HFFc6 (cell line): Measurements from ENCODE around the gene SBK1. TPM values are rescaled to one million over a fixed set of nuclear protein-coding genes. Genes with fewer than 3 reads are reported as not detected.
A peak's percentile ranks its signal among the peaks of the same experiment; 100 is the strongest.

Source experiments
- DNase-seq: peaks from one replicate; pipeline ENCODE4 v3.0.0-alpha.2; 2018
- H3K27ac Mint-ChIP-seq: 2 replicates; pipeline ENCODE4 v1.8.0; 2020; ENCODE audit warnings: mild to moderate bottlenecking, mixed read lengths
- H3K27me3 Mint-ChIP-seq: 2 replicates; pipeline ENCODE4 v1.8.0; 2021; ENCODE audit warnings: mild to moderate bottlenecking, moderate library complexity, mixed read lengths; ENCODE audit not compliant: insufficient read depth
- H3K36me3 Mint-ChIP-seq: 2 replicates; pipeline ENCODE4 v1.8.0; 2021; ENCODE audit warnings: low read depth, mixed read lengths
- H3K4me1 Mint-ChIP-seq: 2 replicates; pipeline ENCODE4 v1.8.0; 2020; ENCODE audit warnings: low read depth, mixed read lengths
- H3K4me3 Mint-ChIP-seq: 2 replicates; pipeline ENCODE4 v1.8.0; 2020; ENCODE audit warnings: mild to moderate bottlenecking, moderate library complexity, mixed read lengths
- H3K9me3 Mint-ChIP-seq: 2 replicates; pipeline ENCODE4 v1.8.0; 2020; ENCODE audit warnings: mild to moderate bottlenecking, mixed read lengths
- total RNA-seq, 6 experiments: library from RNA; stranded (reverse); fragmentation: NEBNext Ultra II Directional; extraction: Animal tissue kit (Norgen Biotek cat#: 25700); gene quantifications; 2 replicates in 1 of 6; 3 replicates in 5 of 6; pipeline ENCODE4 v1.2.3, GENCODE V29; 2021
- TF ChIP-seq, protein P1 (sequence below): fragments of 200-600 bp; sonication (generic); IDR thresholded peaks from 2 replicates; pipeline ENCODE4 v1.5.0; 2021; ENCODE audit warnings: antibody characterized with exemption, mild to moderate bottlenecking

The SBK1 gene
- total RNA-seq, 6 experiments from 2014 or later, result not detected

DNA sequence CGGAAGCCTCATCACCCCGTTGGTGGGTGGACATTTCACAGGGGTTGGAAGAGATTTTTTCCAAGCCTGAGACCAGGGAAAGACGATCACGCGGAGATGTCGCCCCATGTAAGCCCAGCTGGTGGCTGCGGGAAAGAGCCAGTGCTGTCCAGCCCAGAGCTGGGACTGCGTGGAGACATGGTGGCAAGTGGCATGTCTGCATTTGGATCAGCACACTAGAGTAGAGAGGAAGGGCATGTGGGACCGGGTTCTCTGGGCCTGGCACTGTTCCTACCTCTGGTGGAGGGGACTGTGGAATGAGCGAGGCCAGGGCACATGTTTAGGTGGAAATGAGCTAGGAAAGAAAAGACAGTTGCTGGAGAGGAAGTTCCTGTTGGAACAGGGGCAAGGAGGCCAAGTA, 20.0 kb downstream of the SBK1 start:
- no peaks in the 10 kb centered on the region for H3K4me1 Mint-ChIP-seq
- H3K4me3 Mint-ChIP-seq, result no peak overlapping the region
- no peaks in the 10 kb centered on the region for H3K36me3 Mint-ChIP-seq

DNA sequence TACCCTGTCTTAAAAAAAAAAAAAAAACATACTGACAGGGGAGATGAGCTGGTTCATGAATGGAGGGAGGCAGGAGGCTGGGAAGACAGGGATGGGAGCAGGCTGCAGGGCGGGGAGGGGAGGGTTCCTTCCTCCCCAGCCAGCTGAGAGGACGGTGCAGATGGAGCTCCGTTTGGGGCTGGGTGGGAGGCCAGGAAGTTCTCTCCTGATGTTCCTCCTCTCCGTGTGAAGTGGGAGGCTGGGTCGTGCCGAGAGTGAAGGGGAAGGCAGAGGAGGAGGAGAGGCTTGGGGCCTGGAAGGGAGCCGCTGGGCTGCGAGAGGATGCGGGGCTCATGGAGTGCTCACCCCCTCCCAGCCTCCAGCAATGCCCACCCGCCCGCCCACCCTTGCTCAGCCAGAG, 21.3 kb downstream of the SBK1 start:
- H3K36me3 Mint-ChIP-seq, result no peaks in the 10 kb centered on the region
- H3K4me3 Mint-ChIP-seq, result no peak overlapping the region
- TF ChIP-seq, protein P1, sequence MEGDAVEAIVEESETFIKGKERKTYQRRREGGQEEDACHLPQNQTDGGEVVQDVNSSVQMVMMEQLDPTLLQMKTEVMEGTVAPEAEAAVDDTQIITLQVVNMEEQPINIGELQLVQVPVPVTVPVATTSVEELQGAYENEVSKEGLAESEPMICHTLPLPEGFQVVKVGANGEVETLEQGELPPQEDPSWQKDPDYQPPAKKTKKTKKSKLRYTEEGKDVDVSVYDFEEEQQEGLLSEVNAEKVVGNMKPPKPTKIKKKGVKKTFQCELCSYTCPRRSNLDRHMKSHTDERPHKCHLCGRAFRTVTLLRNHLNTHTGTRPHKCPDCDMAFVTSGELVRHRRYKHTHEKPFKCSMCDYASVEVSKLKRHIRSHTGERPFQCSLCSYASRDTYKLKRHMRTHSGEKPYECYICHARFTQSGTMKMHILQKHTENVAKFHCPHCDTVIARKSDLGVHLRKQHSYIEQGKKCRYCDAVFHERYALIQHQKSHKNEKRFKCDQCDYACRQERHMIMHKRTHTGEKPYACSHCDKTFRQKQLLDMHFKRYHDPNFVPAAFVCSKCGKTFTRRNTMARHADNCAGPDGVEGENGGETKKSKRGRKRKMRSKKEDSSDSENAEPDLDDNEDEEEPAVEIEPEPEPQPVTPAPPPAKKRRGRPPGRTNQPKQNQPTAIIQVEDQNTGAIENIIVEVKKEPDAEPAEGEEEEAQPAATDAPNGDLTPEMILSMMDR, result no peak
- H3K27me3 Mint-ChIP-seq, result peaks cover 29% of the 10 kb centered on the region
- DNase-seq, result no peak
- H3K27ac Mint-ChIP-seq, result no peak overlapping the region
- H3K4me1 Mint-ChIP-seq, result no peaks in the 10 kb centered on the region
- H3K9me3 Mint-ChIP-seq, result no peaks in the 10 kb centered on the region

More for the DNA sequence above, 20.0 kb downstream of the SBK1 start:
- TF ChIP-seq, protein P1, result no peak
- Mint-ChIP-seq H3K27me3 (peaks cover 36% of the 10 kb centered on the region), H3K9me3 (no peaks in the 10 kb centered on the region), H3K27ac (no peak overlapping the region)
- DNase-seq, result no peak

DNA sequence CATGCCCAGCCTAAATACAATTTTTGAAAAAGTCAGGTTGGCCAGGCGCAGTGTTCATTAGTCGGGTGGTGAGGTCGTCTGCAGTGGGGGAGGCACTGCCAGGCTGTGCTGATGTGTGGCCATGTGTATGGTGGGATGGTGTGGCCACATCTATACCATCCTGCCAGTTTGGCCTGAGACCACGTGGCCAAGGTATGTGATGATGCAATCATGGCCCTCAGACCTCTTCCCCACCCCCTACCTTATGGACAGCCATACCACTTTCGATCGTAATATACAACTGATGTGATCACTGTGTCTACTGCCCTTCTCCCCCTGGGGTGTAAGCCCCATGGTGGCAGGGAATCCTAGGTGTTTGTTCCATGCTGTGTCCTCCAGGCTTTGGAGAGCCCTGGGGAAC, 23.7 kb downstream of the SBK1 start:
- Mint-ChIP-seq H3K36me3 (no peaks in the 10 kb centered on the region), H3K4me1 (no peaks in the 10 kb centered on the region), H3K9me3 (no peaks in the 10 kb centered on the region), H3K4me3 (no peak overlapping the region), H3K27me3 (peaks cover 24% of the 10 kb centered on the region), H3K27ac (no peak overlapping the region)
- TF ChIP-seq, protein P1, result no peak
- DNase-seq, result no peak

DNA sequence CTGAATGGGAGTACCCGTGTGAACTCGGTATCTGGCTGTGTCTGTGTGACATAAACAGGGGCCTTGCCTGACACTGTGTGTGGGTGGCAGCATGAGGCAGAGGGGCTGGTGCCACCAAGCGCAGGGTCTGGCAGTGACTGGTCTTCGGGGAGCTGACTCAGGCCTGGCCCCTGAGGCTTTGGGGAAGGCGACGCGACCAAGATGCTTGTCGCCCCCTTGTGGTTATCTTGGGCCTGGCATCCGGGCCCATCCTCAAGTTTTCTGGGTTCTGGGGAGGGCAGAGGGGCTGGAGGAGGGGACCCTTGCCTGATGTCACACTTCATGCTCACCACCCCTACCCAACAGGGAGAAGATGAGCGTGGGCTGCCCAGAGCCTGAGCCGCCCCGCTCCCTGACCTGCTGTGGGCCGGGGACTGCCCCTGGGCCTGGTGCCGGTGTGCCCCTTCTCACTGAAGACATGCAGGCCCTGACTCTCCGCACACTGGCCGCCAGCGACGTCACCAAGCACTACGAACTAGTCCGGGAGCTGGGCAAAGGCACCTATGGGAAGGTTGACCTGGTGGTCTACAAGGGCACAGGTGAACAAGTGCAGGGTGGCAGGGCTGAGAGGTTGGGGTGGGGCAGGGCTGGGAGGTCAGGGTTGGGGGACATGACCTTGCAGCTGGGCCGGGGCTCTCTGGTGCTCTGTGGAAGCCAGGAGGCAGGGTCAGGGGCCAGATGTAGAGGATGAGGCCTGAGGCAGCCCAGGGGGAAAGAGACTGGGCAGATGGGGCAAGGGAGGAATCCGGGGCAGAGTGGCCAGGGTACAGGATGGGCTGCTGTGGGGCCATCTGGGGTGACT, 24.9 kb downstream of the SBK1 start:
- TF ChIP-seq, protein P1, result peak; percentile 97
- H3K4me3 Mint-ChIP-seq, result no peak overlapping the region
- H3K9me3 Mint-ChIP-seq, result no peaks in the 10 kb centered on the region
- no peaks in the 10 kb centered on the region for H3K36me3 Mint-ChIP-seq
- DNase-seq, result peak; percentile 28
- no peak overlapping the region for H3K27ac Mint-ChIP-seq
- H3K27me3 Mint-ChIP-seq, result peaks cover 17% of the 10 kb centered on the region
- H3K4me1 Mint-ChIP-seq, result no peaks in the 10 kb centered on the region

DNA sequence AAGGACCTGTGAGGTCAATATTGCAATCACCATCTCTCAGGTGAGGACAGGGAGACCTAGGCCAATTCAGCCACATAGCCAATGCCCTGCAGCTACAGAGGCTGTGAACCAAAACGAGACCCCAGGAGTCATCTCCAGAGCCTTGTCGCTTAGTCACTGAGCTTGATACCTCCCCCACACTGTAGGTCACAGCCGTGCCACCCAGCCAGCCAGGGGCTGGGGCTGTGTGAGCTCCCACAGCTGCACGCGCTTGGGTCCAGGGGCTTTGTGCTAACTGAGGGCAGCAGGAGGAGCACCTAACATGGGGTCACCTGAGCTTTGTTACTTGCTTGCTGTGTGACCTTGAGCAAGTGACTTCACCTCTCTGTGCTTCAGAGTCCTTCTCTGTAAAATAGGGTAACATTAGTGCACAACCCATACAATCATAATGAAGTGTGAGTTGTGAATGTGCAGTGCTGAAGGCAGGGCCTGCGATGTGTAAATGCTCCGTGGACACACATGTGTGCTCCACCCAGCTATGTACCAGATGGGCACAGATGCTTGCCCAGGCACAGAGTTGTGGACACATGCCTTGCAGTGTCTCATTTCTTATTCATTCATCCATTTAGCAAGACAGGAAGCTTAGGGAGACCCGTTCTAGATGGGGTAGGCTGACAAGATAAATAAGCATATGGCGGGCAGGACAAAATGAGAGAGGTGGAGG, 25.9 kb downstream of the SBK1 start:
- peaks cover 11% of the 10 kb centered on the region for H3K27me3 Mint-ChIP-seq

More for the DNA sequence above, 25.9 kb downstream of the SBK1 start:
- Mint-ChIP-seq H3K4me3 (no peak overlapping the region), H3K4me1 (no peaks in the 10 kb centered on the region), H3K36me3 (no peaks in the 10 kb centered on the region), H3K27ac (no peak overlapping the region), H3K9me3 (no peaks in the 10 kb centered on the region)
- TF ChIP-seq, protein P1, result no peak
- no peak for DNase-seq
